Activated CD4-positive, alpha-beta memory T cell treated with anti-CD3 and anti-CD28 coated beads, Interleukin-2, amount 10 ng/mL, durations not matched to agents 7 days and 5 days (primary cell): ENCODE results near the gene INPP5E. TPM values are rescaled to one million over a fixed set of nuclear protein-coding genes. Genes with fewer than 3 reads are reported as not detected.
"Not testable (repeated sequence)": the region's sequence is repeated elsewhere in the genome, so short reads cannot be mapped to it uniquely, and the experiment has no call there.

ENCODE experiments used
- CTCF ChIA-PET: fragments of 350-600 bp; sonication (Branson Sonifier 250); formaldehyde crosslinking; loops from one replicate; lab custom pipeline; 2021; ENCODE audit warnings: antibody characterized with exemption, inconsistent platforms; lab: Charles Lee
- POLR2A ChIA-PET: fragments of 350-600 bp; sonication (Branson Sonifier 250); formaldehyde crosslinking; loops from one replicate; lab custom pipeline; 2021; ENCODE audit warnings: antibody characterized with exemption; lab: Charles Lee
- DNase-seq: peaks from one replicate; pipeline ENCODE4 v3.0.0-alpha.2; 2020
- H3K27ac Mint-ChIP-seq: one replicate; pipeline ENCODE4 v1.8.0; 2021; ENCODE audit warnings: mild to moderate bottlenecking, mixed read lengths
- H3K27me3 Mint-ChIP-seq: one replicate; pipeline ENCODE4 v1.8.0; 2021; ENCODE audit warnings: mixed read lengths
- H3K36me3 Mint-ChIP-seq: one replicate; pipeline ENCODE4 v1.8.0; 2021; ENCODE audit warnings: low read depth, mixed read lengths
- H3K4me1 Mint-ChIP-seq: one replicate; pipeline ENCODE4 v1.8.0; 2021; ENCODE audit warnings: mixed read lengths
- H3K4me3 Mint-ChIP-seq: one replicate; pipeline ENCODE4 v1.8.0; 2021; ENCODE audit warnings: mild to moderate bottlenecking, mixed read lengths
- H3K9me3 Mint-ChIP-seq: one replicate; pipeline ENCODE4 v1.8.0; 2021; ENCODE audit warnings: mixed read lengths
- total RNA-seq, 2 experiments: library from RNA; stranded (reverse); gene quantifications; one replicate each; pipeline ENCODE4 v1.2.3, GENCODE V29; 2021

Gene INPP5E
- total RNA-seq, 2 experiments from 2014 or later = 19.5 to 21.6 TPM

GRCh38 chr9:136410500-136411287 is 29.0 kb downstream of the INPP5E start, which contains the start of the genes ENTR1 and PMPCA:
Gene ENTR1 (minus strand): TSS chr9:136410614. CDS start chr9:136410397, 217 bp downstream.
Gene PMPCA (plus strand): TSS chr9:136410658. CDS start chr9:136410669, 11 bp downstream.
- peak within 1 kb of the TSS; percentile 87 for H3K4me3 Mint-ChIP-seq
- peak; percentile 94 for DNase-seq
- ChIA-PET CTCF (interaction anchor here (0.8 to 3.3 kb wide), 4 partner anchors 10 to 47 kb away, joined by 3 to 22 read pairs (median 6); partner anchors contain the start of genes DNLZ and SNAPC4), POLR2A (interaction anchor here (0.8 to 3.4 kb wide), 10 partner anchors 10 to 317 kb away, joined by 3 to 27 read pairs (median 4); partner anchors contain the start of genes DNLZ, SNAPC4 and TMEM250)
- H3K27me3 Mint-ChIP-seq = no peaks in the 10 kb centered on the region
- peak within 1 kb of the TSS; percentile 84 for H3K27ac Mint-ChIP-seq
- H3K4me1 Mint-ChIP-seq = peaks cover 52% of the 10 kb centered on the region
- H3K36me3 Mint-ChIP-seq = peaks cover 58% of the 10 kb centered on the region
- H3K9me3 Mint-ChIP-seq = no peaks in the 10 kb centered on the region

GRCh38 chr9:136409557-136410455 is 29.8 kb downstream of the INPP5E start:
- Mint-ChIP-seq H3K4me3 (peak overlapping the region; percentile 84), H3K36me3 (peaks cover 64% of the 10 kb centered on the region), H3K4me1 (peaks cover 61% of the 10 kb centered on the region), H3K27ac (peak overlapping the region; percentile 84), H3K27me3 (no peaks in the 10 kb centered on the region), H3K9me3 (no peaks in the 10 kb centered on the region)
- peak; percentile 47 for DNase-seq
- CTCF ChIA-PET = interaction anchor here (0.8 to 3.3 kb wide), 5 partner anchors 9 to 46 kb away, joined by 3 to 22 read pairs (median 4); partner anchors contain the start of genes DNLZ and SNAPC4
- POLR2A ChIA-PET = interaction anchor here (0.8 to 3.4 kb wide), 12 partner anchors 9 to 318 kb away, joined by 3 to 27 read pairs (median 4); partner anchors contain the start of genes DNLZ, SNAPC4 and TMEM250

GRCh38 chr9:136407911-136408310 is 31.7 kb downstream of the INPP5E start:
- Mint-ChIP-seq H3K4me3 (no peak overlapping the region), H3K27me3 (no peaks in the 10 kb centered on the region), H3K27ac (peak overlapping the region; percentile 16), H3K4me1 (peaks cover 73% of the 10 kb centered on the region), H3K9me3 (no peaks in the 10 kb centered on the region), H3K36me3 (peaks cover 59% of the 10 kb centered on the region)
- CTCF ChIA-PET = no interaction called here
- POLR2A ChIA-PET = interaction anchor here (1.7 kb wide), 1 partner anchor 33 kb away, joined by 3 read pairs; no protein-coding TSS in a partner anchor
- DNase-seq = no peak

- H3K27ac Mint-ChIP-seq, H3K9me3 Mint-ChIP-seq, DNase-seq, CTCF ChIA-PET, H3K27me3 Mint-ChIP-seq, H3K4me3 Mint-ChIP-seq: not testable (repeated sequence)
- peaks cover 57% of the 10 kb centered on the region for H3K36me3 Mint-ChIP-seq
- POLR2A ChIA-PET = interaction anchor here (1.8 kb wide), 1 partner anchor 22 kb away, joined by 5 read pairs; no protein-coding TSS in a partner anchor
- H3K4me1 Mint-ChIP-seq = peaks cover 77% of the 10 kb centered on the region
These were observed 32.6 kb downstream of the INPP5E start for GRCh38 chr9:136407061-136407460.

GRCh38 chr9:136405904-136406303 is 33.7 kb downstream of the INPP5E start:
- POLR2A ChIA-PET = interaction anchor here (1.8 to 2.0 kb wide), 2 partner anchors 21 to 43 kb away, joined by 5 to 7 read pairs; partner anchors contain the start of gene DNLZ
- Mint-ChIP-seq H3K27ac (peak overlapping the region; percentile 93), H3K4me1 (peaks cover 74% of the 10 kb centered on the region), H3K36me3 (peaks cover 61% of the 10 kb centered on the region)
- DNase-seq, H3K27me3 Mint-ChIP-seq, H3K9me3 Mint-ChIP-seq, CTCF ChIA-PET, H3K4me3 Mint-ChIP-seq: not testable (repeated sequence)

- H3K4me3 Mint-ChIP-seq = no peak overlapping the region
- H3K27me3 Mint-ChIP-seq = no peaks in the 10 kb centered on the region
- H3K27ac Mint-ChIP-seq = peak overlapping the region; percentile 93
- no peak for DNase-seq
- CTCF ChIA-PET = no interaction called here
- POLR2A ChIA-PET = interaction anchor here (1.8 to 2.0 kb wide), 2 partner anchors 21 to 42 kb away, joined by 5 to 7 read pairs; partner anchors contain the start of gene DNLZ
- no peaks in the 10 kb centered on the region for H3K9me3 Mint-ChIP-seq
- peaks cover 61% of the 10 kb centered on the region for H3K36me3 Mint-ChIP-seq
- H3K4me1 Mint-ChIP-seq = peaks cover 78% of the 10 kb centered on the region
These were observed 34.2 kb downstream of the INPP5E start for GRCh38 chr9:136405481-136405880.

GRCh38 chr9:136404801-136405136 is 34.9 kb downstream of the INPP5E start:
- Mint-ChIP-seq H3K27me3 (no peaks in the 10 kb centered on the region), H3K27ac (peak overlapping the region; percentile 93), H3K4me3 (peak overlapping the region; percentile 66), H3K4me1 (peaks cover 78% of the 10 kb centered on the region), H3K9me3 (no peaks in the 10 kb centered on the region), H3K36me3 (peaks cover 59% of the 10 kb centered on the region)
- no peak for DNase-seq
- POLR2A ChIA-PET = interaction anchor here (0.9 to 2.0 kb wide), 5 partner anchors 9 to 134 kb away, joined by 3 to 7 read pairs (median 3); partner anchors contain the start of gene DNLZ
- CTCF ChIA-PET = interaction anchor here (0.6 kb wide), 1 partner anchor 19 kb away, joined by 3 read pairs; no protein-coding TSS in a partner anchor

GRCh38 chr9:136403915-136404800 is 35.5 kb downstream of the INPP5E start:
- ChIA-PET CTCF (interaction anchor here (0.6 to 3.9 kb wide), 3 partner anchors 18 to 135 kb away, joined by 3 to 31 read pairs (median 3); partner anchors contain the start of gene DNLZ), POLR2A (interaction anchor here (0.7 to 3.6 kb wide), 9 partner anchors 8 to 836 kb away, joined by 3 to 23 read pairs (median 4); partner anchors contain the start of gene DNLZ)
- Mint-ChIP-seq H3K27ac (peak overlapping the region; percentile 93), H3K9me3 (no peaks in the 10 kb centered on the region), H3K27me3 (no peaks in the 10 kb centered on the region), H3K4me1 (peaks cover 74% of the 10 kb centered on the region), H3K4me3 (peak overlapping the region; percentile 66), H3K36me3 (peaks cover 56% of the 10 kb centered on the region)
- peak; percentile 57 for DNase-seq

GRCh38 chr9:136403538-136403914 is 36.1 kb downstream of the INPP5E start:
- no peaks in the 10 kb centered on the region for H3K9me3 Mint-ChIP-seq

GRCh38 chr9:136402067-136402466 is 37.6 kb downstream of the INPP5E start:
- ChIA-PET CTCF (interaction anchor here (1.8 to 3.9 kb wide), 4 partner anchors 9 to 39 kb away, joined by 6 to 31 read pairs (median 14); partner anchors contain the start of genes DNLZ, ENTR1 and PMPCA), POLR2A (interaction anchor here (3.3 to 3.6 kb wide), 2 partner anchors 8 to 39 kb away, joined by 23 to 27 read pairs; partner anchors contain the start of genes DNLZ, ENTR1 and PMPCA)
- Mint-ChIP-seq H3K9me3 (no peaks in the 10 kb centered on the region), H3K27ac (peak overlapping the region; percentile 73), H3K36me3 (peaks cover 47% of the 10 kb centered on the region), H3K27me3 (no peaks in the 10 kb centered on the region), H3K4me3 (no peak overlapping the region), H3K4me1 (peaks cover 72% of the 10 kb centered on the region)
- DNase-seq = no peak

More at GRCh38 chr9:136403538-136403914, 36.1 kb downstream of the INPP5E start:
- H3K27ac Mint-ChIP-seq = peak overlapping the region; percentile 93
- H3K4me1 Mint-ChIP-seq = peaks cover 74% of the 10 kb centered on the region
- peak overlapping the region; percentile 66 for H3K4me3 Mint-ChIP-seq
- H3K27me3 Mint-ChIP-seq = no peaks in the 10 kb centered on the region
- ChIA-PET POLR2A (interaction anchor here (0.7 to 3.6 kb wide), 8 partner anchors 19 to 837 kb away, joined by 3 to 23 read pairs (median 4); partner anchors contain the start of gene DNLZ), CTCF (interaction anchor here (1.0 to 3.9 kb wide), 2 partner anchors 40 to 136 kb away, joined by 3 to 31 read pairs; partner anchors contain the start of gene DNLZ)
- peaks cover 55% of the 10 kb centered on the region for H3K36me3 Mint-ChIP-seq
- peak; percentile 85 for DNase-seq
